HepG2 (cell line): Measurements from ENCODE around the gene GEMIN8.

ENCODE experiments used
- CTCF ChIP-seq: sonication (generic); formaldehyde crosslinking; IDR thresholded peaks from 2 replicates; pipeline ENCODE4 v1.5.0; 2020; ENCODE audit warnings: mild to moderate bottlenecking, missing genetic modification reagents, moderate library complexity
- FOXK1 ChIP-seq: sonication (generic); formaldehyde crosslinking; IDR thresholded peaks from 2 replicates; pipeline ENCODE4 v1.4.0; 2020; ENCODE audit warnings: low read depth, missing genetic modification reagents, borderline replicate concordance
- ZSCAN30 ChIP-seq: sonication (generic); formaldehyde crosslinking; IDR thresholded peaks from 2 replicates; pipeline ENCODE4 v1.5.0; 2020; ENCODE audit warnings: mild to moderate bottlenecking, missing genetic modification reagents

- no peak for TF ChIP-seq FOXK1
- peak; percentile 60 for TF ChIP-seq CTCF
- TF ChIP-seq ZSCAN30 (CRISPR knock-in tag) = no peak
Observed at GRCh38 chrX:14039344-14039743, 9.7 kb upstream of the GEMIN8 start.
